CD14-positive monocyte (primary cell): Measurements from ENCODE around the gene ACBD7. TPM values are rescaled to one million over a fixed set of nuclear protein-coding genes. Genes with fewer than 3 reads are reported as not detected.
A peak's percentile ranks its signal among the peaks of the same experiment; 100 is the strongest.

Experiments
- DNase-seq, 3 donors: peaks; one replicate each; pipeline ENCODE4 v3.0.0-alpha.2; 2011 to 2022
- H2AFZ ChIP-seq: 2 replicates; pipeline ENCODE4 v1.6.0; 2012; ENCODE audit warnings: mild to moderate bottlenecking, low read depth, low read length, inconsistent platforms; ENCODE audit not compliant: insufficient read depth, poor library complexity, severe bottlenecking
- H3K27ac ChIP-seq, 2 donors: 1 replicate in 1 of 2; 2 replicates in 1 of 2; pipeline ENCODE4 v1.5.1; 2012 to 2013; ENCODE audit warnings: low read length in 2 of 2, control low read depth in 1 of 2, inconsistent platforms in 1 of 2, low read depth in 1 of 2, mild to moderate bottlenecking in 1 of 2
- H3K27me3 ChIP-seq, 2 donors: one replicate each; pipeline versions ENCODE4 v1.6.0 to v1.6.1; 2011 to 2013; ENCODE audit warnings: low read length in 2 of 2; ENCODE audit not compliant: control insufficient read depth in 2 of 2, insufficient read depth in 2 of 2
- H3K36me3 ChIP-seq, 2 donors: replicated peaks in 1 of 2; 1 replicate in 1 of 2; 2 replicates in 1 of 2; pipeline versions ENCODE4 v1.5.1 to v1.6.1; 2012 to 2013; ENCODE audit warnings: low read length in 2 of 2, control low read depth in 1 of 2, inconsistent platforms in 1 of 2, mild to moderate bottlenecking in 1 of 2; ENCODE audit not compliant: insufficient read depth in 2 of 2, control insufficient read depth in 1 of 2
- H3K4me1 ChIP-seq, 2 donors: 1 replicate in 1 of 2; 2 replicates in 1 of 2; pipeline versions ENCODE4 v1.5.1 to v1.6.1; 2012 to 2013; ENCODE audit warnings: low read length in 2 of 2, control low read depth in 1 of 2, inconsistent platforms in 1 of 2, mild to moderate bottlenecking in 1 of 2, moderate library complexity in 1 of 2; ENCODE audit not compliant: insufficient read depth in 2 of 2, control insufficient read depth in 1 of 2
- H3K4me2 ChIP-seq: replicated peaks from 2 replicates; pipeline ENCODE3; 2012; ENCODE audit warnings: low read length, moderate library complexity, mild to moderate bottlenecking; ENCODE audit not compliant: poor library complexity, severe bottlenecking; ENCODE audit errors: extremely low read depth
- H3K4me3 ChIP-seq, 3 experiments: fragments of 200-600 bp in 1 of 3; sonication (generic) in 1 of 3; replicated peaks in 1 of 3; 1 replicate in 2 of 3; 2 replicates in 1 of 3; pipeline ENCODE4 v1.5.1; 2011 to 2013; ENCODE audit warnings: low read length in 3 of 3, mild to moderate bottlenecking in 3 of 3, control low read depth in 2 of 3, low read depth in 2 of 3, inconsistent platforms in 1 of 3, moderate library complexity in 1 of 3
- H3K79me2 ChIP-seq: 2 replicates; pipeline ENCODE4 v1.6.0; 2012; ENCODE audit warnings: mild to moderate bottlenecking, control low read depth, inconsistent platforms, low read length, moderate library complexity; ENCODE audit not compliant: insufficient read depth
- H3K9ac ChIP-seq: 2 replicates; pipeline ENCODE4 v1.6.0; 2017; ENCODE audit warnings: low read length, mild to moderate bottlenecking; ENCODE audit not compliant: insufficient read depth, poor library complexity, severe bottlenecking
- H3K9me3 ChIP-seq, 2 donors: replicated peaks in 1 of 2; 1 replicate in 1 of 2; 2 replicates in 1 of 2; pipeline versions ENCODE4 v1.5.1 to v1.6.1; 2012 to 2013; ENCODE audit warnings: low read length in 2 of 2, control low read depth in 1 of 2; ENCODE audit not compliant: control insufficient read depth in 1 of 2, insufficient read depth in 1 of 2
- H4K20me1 ChIP-seq: 2 replicates; pipeline ENCODE4 v1.6.0; 2012; ENCODE audit warnings: mild to moderate bottlenecking, low read length, control low read depth, moderate library complexity; ENCODE audit not compliant: insufficient read depth
- H3K27ac Mint-ChIP-seq, 7 donors: one replicate each; pipeline ENCODE4 v1.8.0; 2020; ENCODE audit warnings: mild to moderate bottlenecking in 7 of 7, mixed read lengths in 7 of 7, moderate library complexity in 6 of 7, inconsistent platforms in 2 of 7
- H3K27me3 Mint-ChIP-seq, 3 donors: one replicate each; pipeline ENCODE4 v1.8.0; 2021 to 2022; ENCODE audit warnings: low read depth in 3 of 3, mild to moderate bottlenecking in 3 of 3, mixed read lengths in 3 of 3, moderate library complexity in 3 of 3, inconsistent platforms in 1 of 3
- H3K36me3 Mint-ChIP-seq, 2 donors: one replicate each; pipeline ENCODE4 v1.8.0; 2020; ENCODE audit warnings: mixed read lengths in 2 of 2, inconsistent platforms in 1 of 2, mild to moderate bottlenecking in 1 of 2
- H3K4me1 Mint-ChIP-seq: one replicate; pipeline ENCODE4 v1.8.0; 2020; ENCODE audit warnings: mild to moderate bottlenecking, mixed read lengths
- H3K4me3 Mint-ChIP-seq, 2 donors: one replicate each; pipeline ENCODE4 v1.8.0; 2020; ENCODE audit warnings: mild to moderate bottlenecking in 2 of 2, mixed read lengths in 2 of 2, moderate library complexity in 1 of 2
- H3K9me3 Mint-ChIP-seq, 7 donors: one replicate each; pipeline ENCODE4 v1.8.0; 2020 to 2022; ENCODE audit warnings: mixed read lengths in 7 of 7, mild to moderate bottlenecking in 6 of 7, moderate library complexity in 6 of 7, inconsistent platforms in 2 of 7
- CTCF ChIP-seq: fragments of 200-600 bp; IDR thresholded peaks from one replicate; pipeline ENCODE4 v1.8.0; 2022; ENCODE audit warnings: antibody characterized with exemption, mild to moderate bottlenecking
- WGBS: methylation state at CpG from one replicate; pipeline ENCODE4 v1.1.5; 2013; ENCODE audit warnings: missing lambda C conversion rate; ENCODE audit not compliant: insufficient coverage; 5-methylcytosine and 5-hydroxymethylcytosine counted together
- intact Hi-C, 2 donors: fragments of 100-400 bp; cut with micrococcal nuclease; formaldehyde crosslinking; loops; one replicate each; pipeline versions ENCODE4 v1.15.0 to v1.15.1; 2023
- polyA plus RNA-seq, 3 donors: library from polyadenylated mRNA; depleted of rRNA in 1 of 3; unstranded in 2 of 3; stranded (reverse) in 1 of 3; fragments of 300-500 nt in 2 of 3; fragments of >200 nt in 1 of 3; fragmentation: Illumina TruSeq in 2 of 3; gene quantifications; 1 replicate in 2 of 3; 2 replicates in 1 of 3; pipeline ENCODE4 v1.2.3, GENCODE V29; 2012 to 2021

ACBD7 gene
- polyA plus RNA-seq, 3 donors = 0.11 TPM; not detected in 2

- no peaks in the 10 kb centered on the region for H3K9me3 Mint-ChIP-seq
- no peak overlapping the region for H3K27ac Mint-ChIP-seq
- Histone ChIP-seq H4K20me1 (no peaks in the 10 kb centered on the region), H2AFZ (peak overlapping the region; percentile 35), H3K27ac (no peak overlapping the region), H3K9ac (no peak overlapping the region), H3K36me3 (no peaks in the 10 kb centered on the region), H3K79me2 (no peaks in the 10 kb centered on the region), H3K4me3 (no peak overlapping the region), H3K4me1 (peaks cover 10% of the 10 kb centered on the region in 2 donors), H3K27me3 (peaks cover 2 to 13% of the 10 kb centered on the region in 2 donors), H3K4me2 (no peak overlapping the region), H3K9me3 (no peaks in the 10 kb centered on the region)
- peak overlapping the region; percentile 24 to 32 for H3K4me3 Mint-ChIP-seq
- TF ChIP-seq CTCF = no peak
- H3K36me3 Mint-ChIP-seq = no peaks in the 10 kb centered on the region
- intact Hi-C loops = no loop called here
- H3K4me1 Mint-ChIP-seq = peaks cover 4% of the 10 kb centered on the region
- H3K27me3 Mint-ChIP-seq = peaks cover 5 to 21% (median 12%) of the 10 kb centered on the region in 3 donors
- WGBS = 83% methylated on average over 3 of the region's 7 CpGs
- DNase-seq = peak in 1 of 3 donors; percentile 26
Measured at GRCh38 chr10:15084502-15084922, 4.1 kb downstream of the ACBD7 start.

DNA sequence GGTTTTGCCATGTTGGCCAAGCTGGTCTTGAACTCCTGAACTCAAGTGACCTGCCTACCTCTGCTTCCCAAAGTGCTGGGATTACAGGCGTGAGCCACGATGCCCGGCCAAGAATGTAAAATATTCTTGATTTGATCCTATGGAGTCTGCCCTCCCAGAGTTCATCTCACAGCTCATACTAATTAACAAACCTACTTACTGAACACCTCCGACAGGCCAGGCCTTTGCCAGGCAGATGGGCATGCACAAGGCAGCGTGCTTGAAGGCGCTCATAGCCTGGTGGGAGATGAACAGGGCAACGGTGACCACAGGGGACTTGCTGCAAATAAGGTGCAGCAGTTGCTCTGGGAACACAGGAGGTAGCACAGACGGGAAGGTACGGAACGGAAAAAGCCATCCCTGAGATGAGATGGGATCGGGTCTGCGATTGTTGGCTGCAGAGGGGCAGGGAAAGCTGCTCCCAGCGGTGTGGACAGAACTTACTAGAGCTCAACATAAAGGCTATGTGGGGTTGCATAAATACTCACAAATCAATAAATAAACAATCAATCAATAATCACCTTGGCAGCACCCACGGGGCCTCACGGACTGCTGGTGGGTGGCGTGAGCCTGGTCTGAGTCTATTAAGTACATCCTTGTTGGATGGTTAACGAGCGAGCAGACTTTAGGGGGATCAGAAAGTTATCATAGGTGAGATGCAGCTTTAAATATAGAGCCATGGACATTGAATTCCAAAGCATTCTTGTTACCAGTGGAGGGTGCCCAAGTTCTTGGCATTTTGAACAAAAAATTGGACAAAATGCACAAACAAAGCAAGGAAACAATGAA, 4.7 kb downstream of the ACBD7 start:
- no peak overlapping the region for H3K4me2 ChIP-seq
- no peak overlapping the region for H3K4me3 ChIP-seq
- H2AFZ ChIP-seq = peak overlapping the region; percentile 35

More for the DNA sequence above, 4.7 kb downstream of the ACBD7 start:
- Histone ChIP-seq H3K4me1 (peaks cover 8 to 9% of the 10 kb centered on the region in 2 donors), H3K9me3 (no peaks in the 10 kb centered on the region), H3K79me2 (no peaks in the 10 kb centered on the region), H3K9ac (no peak overlapping the region), H4K20me1 (no peaks in the 10 kb centered on the region), H3K36me3 (no peaks in the 10 kb centered on the region), H3K27ac (no peak overlapping the region), H3K27me3 (peaks cover 2 to 13% of the 10 kb centered on the region in 2 donors)
- H3K9me3 Mint-ChIP-seq = peaks cover 0 to 2% (median 0%) of the 10 kb centered on the region in 7 donors
- 95% methylated on average over 13 of the region's 18 CpGs for WGBS
- peaks cover 4% of the 10 kb centered on the region for H3K4me1 Mint-ChIP-seq
- DNase-seq = no peak
- peak overlapping the region in 1 of 2 donors; percentile 32 for H3K4me3 Mint-ChIP-seq
- intact Hi-C loops = no loop called here
- no peaks in the 10 kb centered on the region for H3K36me3 Mint-ChIP-seq
- peaks cover 6 to 21% (median 12%) of the 10 kb centered on the region in 3 donors for H3K27me3 Mint-ChIP-seq
- no peak for TF ChIP-seq CTCF
- H3K27ac Mint-ChIP-seq = peak overlapping the region in 1 of 7 donors; percentile 73
